IPS DF 19.7 (cell line): Measurements from ENCODE around the gene RNPEP.
"Not testable (repeated sequence)": the region's sequence is repeated elsewhere in the genome, so short reads cannot be mapped to it uniquely, and the experiment has no call there.

Experiments
- DNase-seq: peaks from one replicate; pipeline ENCODE4 v3.0.0-alpha.2; 2013; ENCODE audit warnings: low read depth, low spot score

RNPEP gene, protein sequence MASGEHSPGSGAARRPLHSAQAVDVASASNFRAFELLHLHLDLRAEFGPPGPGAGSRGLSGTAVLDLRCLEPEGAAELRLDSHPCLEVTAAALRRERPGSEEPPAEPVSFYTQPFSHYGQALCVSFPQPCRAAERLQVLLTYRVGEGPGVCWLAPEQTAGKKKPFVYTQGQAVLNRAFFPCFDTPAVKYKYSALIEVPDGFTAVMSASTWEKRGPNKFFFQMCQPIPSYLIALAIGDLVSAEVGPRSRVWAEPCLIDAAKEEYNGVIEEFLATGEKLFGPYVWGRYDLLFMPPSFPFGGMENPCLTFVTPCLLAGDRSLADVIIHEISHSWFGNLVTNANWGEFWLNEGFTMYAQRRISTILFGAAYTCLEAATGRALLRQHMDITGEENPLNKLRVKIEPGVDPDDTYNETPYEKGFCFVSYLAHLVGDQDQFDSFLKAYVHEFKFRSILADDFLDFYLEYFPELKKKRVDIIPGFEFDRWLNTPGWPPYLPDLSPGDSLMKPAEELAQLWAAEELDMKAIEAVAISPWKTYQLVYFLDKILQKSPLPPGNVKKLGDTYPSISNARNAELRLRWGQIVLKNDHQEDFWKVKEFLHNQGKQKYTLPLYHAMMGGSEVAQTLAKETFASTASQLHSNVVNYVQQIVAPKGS

DNA sequence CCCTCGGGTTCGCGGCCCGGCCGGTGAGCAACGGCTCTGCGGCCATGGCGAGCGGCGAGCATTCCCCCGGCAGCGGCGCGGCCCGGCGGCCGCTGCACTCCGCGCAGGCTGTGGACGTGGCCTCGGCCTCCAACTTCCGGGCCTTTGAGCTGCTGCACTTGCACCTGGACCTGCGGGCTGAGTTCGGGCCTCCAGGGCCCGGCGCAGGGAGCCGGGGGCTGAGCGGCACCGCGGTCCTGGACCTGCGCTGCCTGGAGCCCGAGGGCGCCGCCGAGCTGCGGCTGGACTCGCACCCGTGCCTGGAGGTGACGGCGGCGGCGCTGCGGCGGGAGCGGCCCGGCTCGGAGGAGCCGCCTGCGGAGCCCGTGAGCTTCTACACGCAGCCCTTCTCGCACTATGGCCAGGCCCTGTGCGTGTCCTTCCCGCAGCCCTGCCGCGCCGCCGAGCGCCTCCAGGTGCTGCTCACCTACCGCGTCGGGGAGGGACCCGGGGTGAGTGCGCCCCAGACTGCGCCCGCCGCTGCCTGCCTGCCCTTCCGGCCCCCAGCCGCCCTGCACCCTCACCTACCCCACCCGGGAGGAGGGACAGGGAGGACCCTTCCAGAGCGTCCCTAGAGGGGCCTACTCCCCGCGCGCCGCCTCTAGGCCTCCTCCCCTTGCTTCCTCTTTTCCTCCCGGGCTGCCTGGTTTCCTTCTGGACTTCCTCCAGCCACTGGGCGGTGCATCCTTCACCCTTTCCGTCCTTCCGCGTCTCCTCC is at the start of gene RNPEP:
TSS of gene RNPEP (plus strand) at position 26 of the 757 bp plus-strand sequence. CDS start at position 45, 19 bp downstream.
- no peak for DNase-seq

DNA sequence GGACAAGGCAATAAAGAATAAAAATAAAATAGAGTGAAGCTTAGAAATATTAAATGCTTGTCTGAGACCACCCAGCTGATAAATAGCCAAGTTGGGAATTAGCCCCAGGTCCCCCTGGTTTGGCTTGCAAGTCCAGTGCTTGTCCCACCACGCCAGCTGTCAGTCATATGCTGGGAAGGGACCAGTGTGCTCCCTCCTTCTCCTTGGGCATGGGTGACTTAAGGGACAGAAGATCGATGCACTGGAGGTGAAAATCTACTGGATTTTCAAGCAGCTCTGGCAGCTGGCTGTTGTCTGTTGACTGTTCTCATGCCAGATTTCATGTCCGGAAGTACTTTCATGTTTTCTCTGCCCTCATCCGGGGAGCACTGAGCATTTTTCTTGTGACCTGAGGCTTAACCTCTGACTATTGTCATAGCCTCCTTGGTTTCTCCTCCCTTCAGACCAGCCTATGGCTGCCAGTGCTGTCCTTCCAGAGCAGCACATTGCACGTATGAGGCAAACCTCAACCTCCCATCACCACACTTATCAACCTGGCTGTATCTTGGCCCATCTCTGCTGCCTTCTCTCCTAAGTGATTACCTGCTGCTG is 48.5 kb upstream of the RNPEP start:
- DNase-seq = no peak

DNA sequence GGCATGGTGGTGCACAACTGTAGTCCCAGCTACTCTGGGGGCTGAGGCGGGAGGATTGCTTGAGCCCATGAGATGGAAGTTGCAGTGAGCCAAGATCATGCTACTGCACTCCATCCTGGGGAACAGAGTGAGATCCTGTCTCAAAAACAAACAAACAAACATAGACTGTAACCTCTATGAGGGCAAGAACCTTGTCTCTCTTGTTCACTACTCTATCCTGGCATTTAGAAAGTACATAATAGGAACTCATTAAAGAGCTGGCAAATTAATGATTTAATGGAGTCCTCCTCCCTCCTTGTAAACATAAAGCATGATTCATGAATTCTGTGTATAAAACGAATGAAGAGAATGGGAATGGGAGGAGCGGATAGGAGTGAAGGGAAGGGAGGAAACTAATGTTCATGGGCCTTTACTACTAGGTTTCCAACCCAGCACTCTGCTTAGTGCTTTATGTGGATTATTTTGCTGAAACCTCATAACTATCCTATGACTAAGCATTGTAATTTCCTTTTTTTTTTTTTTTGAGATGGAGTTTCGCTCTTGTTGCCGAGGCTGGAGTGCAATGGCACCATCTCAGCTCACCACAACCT is 44.7 kb upstream of the RNPEP start:
- no peak for DNase-seq

DNA sequence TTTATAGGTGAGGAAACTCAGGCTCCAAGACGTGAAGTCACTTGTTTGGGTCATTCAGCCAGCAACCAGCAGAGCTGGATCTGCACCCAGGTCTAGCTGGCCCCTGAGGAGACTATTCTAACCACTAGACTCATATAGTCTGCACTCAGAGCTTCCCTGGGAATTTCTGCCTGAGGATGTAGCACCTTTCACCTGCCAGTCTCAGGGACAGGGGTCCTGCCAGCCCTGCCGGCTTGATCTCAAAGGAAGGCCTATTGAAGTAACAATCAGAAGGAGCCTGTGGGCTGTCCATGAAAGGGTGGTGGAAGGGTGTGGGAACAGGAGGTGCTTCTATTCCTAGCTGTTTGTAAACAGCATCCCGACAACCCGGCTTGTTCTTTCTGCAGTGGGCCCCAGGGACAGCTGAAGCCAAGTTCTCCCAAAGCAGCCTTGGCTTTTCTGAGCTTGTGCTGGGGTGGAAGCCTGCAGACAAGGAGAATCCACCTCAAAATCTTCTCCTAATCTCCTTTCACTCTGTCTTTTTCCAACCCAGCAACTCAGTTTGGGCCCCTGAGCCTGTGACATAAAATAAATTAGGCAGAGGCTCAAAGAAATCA is 43.9 kb upstream of the RNPEP start:
- no peak for DNase-seq

DNA sequence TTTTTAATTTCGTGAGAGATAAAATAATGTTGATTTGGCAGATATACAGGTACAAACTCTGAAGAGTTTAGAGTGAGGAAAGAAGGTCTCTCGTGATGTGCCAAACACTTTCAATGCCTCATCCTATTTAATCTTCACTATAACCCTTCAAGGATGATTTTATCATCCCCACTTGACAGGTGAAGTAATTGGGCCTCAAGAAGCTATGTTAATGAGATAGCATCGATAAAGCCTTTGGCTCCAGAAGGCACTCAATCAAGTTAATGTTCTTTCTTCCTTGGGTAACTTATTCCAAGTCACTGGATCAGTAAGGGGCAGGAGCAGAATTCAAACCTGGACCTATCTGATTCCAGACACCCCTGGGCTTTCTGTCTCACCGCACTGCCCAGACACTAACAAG is 43.3 kb upstream of the RNPEP start:
- no peak for DNase-seq

DNA sequence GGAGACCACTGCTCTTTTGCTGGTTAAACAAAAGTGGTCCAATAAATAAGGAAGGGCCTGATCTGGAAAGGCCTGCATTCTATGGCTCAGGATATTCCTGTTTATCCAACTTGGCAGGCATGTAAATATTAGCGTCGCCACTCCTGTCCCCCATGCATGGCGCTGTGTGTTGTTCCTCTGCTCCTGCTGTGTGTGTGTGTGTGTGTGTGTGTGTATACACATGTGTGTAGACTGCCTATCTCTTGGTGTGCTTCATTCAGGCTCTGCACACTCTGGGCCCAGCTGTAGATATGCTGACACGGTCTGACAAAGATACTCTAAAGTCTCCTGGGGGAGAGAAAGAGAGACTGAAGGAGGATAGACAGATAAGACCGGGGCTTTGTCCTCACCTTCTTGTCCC is 42.9 kb upstream of the RNPEP start:
- DNase-seq = no peak

DNA sequence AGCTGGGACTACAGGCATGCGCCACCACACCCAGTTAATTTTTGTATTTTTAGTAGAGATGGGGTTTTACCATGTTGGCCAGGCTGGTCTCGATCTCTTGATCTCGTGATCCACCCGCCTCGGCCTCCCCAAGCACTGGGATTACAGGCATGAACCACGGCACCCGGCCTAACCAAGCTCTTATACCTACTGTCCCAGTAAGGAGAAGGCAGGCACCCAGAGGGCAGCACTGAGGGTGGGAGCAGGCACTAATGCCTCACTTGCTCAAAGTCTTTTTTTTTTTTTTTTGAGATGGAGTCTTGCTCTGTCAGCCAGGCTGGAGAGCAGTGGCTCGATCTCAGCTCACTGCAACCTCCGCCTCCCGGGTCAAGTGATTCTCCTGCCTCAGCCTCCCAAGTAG is 42.1 kb upstream of the RNPEP start:
- not testable (repeated sequence) for DNase-seq

DNA sequence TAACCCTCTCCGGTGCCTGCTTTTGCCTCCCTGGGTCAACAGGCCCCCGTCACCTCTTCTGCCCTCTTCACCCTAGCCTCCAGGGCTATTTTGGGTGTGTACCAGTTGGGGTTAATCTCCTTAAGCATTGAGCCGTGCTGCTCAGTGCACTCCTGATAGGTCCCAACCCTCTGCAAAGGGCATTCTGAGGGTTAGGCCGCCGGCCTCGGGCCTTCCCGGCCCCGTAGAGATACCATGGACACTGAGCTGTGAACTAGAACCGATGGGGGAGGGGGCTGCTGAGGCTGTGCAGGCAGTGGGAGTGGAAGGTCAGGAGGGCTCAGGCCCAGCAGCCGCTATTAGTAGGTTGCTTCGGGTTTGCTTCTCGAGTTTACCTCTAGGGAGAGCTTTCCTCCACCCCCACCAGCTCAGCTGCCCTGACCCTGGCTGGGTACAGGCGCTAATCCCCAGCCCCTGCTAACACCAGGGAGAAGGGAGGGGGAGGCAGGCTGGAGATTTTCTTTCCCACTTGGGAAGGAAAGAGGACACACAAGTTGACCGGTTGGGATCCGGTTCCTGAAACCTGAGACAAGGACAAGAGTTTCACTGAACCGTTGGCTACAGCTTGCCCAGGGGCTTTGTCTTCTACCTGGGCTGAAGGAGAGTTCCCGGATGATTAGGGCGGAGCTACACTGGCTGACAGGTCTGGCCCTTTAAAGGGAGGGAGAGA is 40.9 kb upstream of the RNPEP start:
- DNase-seq = peak; percentile 98

DNA sequence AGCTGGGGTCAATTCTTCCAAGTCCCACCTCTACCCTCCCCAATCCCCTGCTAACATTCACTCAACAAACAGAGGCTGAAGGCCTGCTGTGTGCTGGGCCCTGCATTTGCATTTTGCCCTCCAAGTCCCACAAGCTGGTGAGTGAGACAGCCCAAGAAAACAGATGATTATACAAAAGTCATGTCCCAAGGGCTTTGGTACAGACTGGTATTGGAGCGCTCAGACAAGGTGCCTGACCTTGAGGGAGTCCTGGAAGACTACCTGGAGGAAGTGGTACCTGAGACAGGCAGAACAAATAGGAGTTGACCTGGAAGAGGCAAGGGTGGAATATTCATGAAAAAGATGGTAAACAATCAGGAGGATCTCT is 40.3 kb upstream of the RNPEP start:
- DNase-seq = no peak

DNA sequence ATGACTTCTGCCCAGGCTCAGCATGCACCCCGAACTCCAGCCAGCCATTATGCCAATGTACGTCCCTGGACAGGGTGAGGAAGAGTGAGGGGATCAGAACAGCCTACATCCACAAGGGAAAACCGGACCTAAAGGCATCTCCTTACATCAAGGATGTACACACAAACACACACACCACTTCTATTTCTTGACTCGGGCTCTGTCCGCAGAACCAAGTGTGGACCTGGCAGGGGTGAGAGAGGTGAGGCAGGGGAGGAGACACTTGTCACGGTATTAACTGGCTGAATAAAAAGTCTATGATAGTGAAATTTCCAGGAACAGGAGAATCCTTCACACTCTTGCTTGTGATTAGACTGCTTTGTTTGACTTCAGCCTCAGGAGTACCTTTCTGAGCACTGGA is 38.4 kb upstream of the RNPEP start:
- no peak for DNase-seq

DNA sequence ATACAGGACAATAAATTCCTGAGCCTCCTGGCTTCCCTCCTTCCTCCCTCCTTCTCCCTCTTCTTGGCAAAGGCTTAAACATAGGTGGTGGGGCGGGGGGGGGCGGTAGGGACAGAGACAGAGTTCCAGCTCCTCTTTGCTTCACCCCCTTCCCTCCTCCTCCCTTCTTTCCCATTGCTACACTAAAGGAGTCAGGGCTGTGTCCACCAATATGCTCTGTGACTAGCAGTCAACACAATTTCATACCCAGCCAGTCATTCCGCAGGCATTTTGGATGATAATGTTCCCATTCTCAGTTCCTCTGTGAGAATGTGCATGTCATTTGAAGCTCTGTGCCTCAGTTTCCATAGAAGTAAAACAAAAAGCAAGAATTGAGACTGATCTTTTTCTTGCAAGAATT is 37.8 kb upstream of the RNPEP start:
- DNase-seq = no peak

DNA sequence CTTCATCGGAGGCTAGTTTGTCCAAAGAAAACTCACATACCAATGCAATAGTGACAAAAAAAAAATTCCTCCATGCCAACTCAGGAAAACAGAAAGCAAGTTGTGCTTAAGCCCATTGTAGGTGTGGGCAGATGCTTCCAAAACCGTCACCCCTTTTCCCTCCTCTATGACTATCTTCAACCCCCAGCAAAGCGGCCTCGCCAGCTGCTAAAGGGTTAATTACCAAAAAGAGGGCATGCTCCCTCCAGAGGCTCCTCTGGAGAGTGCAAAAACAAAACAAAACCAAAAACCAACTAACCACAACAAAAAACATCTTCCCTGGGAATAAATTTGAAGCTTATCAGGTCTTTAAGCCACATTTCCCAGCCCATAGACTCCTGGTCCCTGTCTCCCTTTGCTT is 37.3 kb upstream of the RNPEP start:
- no peak for DNase-seq

DNA sequence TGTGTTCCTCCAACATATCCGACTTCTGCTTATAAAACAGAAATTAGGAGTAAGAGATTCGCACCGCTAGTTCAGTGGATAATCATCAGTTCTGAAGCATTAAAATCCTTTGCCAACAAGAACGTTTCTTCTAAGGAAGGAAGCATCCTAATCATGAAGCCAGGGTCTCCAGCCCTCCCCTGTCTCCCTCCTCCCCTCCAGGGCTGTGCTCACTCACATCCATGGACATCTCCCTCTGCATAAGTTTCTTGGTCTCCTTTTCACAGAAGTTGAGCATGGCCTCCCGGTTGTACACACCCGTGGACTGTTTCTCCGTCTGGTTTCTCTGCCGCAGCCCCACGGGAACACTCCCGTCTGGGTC is 36.6 kb upstream of the RNPEP start:
- no peak for DNase-seq

DNA sequence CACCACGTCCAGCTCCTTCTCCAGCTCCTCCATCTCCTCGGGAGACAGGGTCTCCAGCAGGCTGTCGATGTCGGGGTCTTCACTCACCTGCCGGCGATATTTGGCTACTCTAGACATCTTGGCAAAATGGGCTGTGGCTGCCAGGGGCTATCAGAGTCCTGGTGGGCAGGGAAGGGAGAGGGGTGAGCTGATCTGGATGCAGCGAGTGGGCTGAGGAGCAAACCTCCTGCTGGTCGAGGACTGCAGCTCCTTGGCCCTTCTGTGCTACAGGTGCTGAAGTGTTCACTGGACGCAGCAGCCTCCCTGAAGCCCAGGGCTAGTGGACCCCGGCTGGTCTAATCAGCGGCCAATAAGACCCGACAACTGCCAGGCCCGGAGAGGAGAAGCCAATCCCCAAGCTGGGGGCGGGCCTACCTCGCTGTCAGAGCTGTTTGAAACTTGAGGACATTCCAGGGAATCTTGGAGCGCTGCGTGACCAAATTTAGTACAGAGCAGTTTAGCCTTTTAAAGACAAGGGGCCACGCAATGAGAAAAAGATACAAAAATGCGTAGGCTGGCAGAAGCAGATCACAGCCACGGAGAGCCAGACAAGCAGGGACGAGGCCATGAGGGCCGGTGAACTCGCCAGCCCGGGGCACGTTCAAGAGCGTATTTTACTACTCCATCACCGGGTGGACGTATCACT is 36.1 kb upstream of the RNPEP start, which contains the start of gene LMOD1:
TSS of gene LMOD1 (minus strand) at position 325 of the 685 bp plus-strand sequence. CDS start at position 117, 208 bp downstream.
- peak; percentile 60 for DNase-seq

DNA sequence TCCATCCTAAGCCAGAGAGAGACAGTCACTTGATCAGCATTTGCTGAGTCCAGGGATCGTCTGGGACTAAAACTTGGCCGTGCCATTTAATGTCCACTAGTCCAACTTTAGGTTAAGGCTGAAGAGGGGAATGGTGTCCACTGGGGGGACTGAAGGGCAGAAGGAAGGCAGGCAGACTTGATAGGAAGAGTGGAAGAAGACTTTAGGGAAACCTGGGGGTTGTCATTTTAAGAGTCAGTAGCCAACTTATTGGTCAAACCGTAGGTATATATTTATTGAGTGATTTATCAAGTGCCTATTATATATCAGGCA is 34.8 kb upstream of the RNPEP start:
- DNase-seq = no peak

DNA sequence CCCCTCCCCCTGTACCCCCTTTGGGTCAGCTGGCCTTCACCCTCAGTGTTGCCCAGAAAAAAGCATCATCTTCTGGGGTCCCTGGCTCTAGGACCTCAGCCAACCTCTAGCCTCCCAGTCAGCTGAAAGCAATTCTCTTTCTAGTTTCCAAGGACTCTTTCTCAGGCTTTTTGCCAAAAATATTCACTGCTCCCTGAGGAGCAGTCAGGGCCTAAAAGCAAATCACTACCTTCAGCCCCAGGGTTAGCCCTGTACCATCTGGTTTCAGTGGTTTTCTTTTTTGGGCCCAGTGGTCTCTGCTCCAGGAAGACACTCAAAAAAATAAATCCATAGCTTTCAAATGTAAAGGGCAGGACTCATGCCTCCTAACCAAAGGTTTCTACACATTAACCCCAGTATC is 33.0 kb upstream of the RNPEP start:
- DNase-seq = no peak

DNA sequence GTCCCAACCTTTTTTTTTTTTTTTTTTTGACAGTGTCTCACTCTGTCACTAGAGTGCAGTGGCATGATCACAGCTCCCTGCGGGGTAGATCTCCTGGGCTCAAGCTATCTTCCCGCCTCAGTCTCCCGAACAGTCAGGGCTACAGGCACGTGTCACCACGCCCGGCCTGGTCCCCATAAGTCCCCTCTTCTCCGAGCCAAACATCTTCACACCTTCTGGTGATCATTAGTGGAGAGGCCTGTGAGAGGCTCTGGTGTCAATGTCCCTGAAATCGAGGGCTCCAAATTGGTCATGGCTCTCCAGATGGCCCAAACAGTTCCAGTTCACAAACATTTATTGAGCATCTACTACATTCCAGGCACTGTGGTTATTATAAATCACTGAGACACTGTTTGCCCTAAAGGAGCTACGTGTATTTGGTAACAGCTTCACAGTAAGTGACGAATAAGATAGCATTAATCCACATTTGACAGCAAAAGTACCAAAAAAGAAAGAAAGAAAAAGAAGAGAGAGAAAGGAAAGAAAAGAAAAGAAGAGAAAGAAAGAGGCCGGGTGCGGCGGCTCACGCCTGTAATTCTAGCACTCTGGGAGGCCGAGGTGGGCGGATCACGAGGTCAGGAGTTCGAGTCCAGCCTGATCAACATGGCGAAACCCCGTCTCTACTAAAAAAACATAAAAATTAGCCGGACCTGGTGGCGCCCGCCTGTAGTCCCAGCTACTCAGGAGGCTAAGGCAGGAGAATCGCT is 28.0 kb upstream of the RNPEP start:
- DNase-seq = no peak

DNA sequence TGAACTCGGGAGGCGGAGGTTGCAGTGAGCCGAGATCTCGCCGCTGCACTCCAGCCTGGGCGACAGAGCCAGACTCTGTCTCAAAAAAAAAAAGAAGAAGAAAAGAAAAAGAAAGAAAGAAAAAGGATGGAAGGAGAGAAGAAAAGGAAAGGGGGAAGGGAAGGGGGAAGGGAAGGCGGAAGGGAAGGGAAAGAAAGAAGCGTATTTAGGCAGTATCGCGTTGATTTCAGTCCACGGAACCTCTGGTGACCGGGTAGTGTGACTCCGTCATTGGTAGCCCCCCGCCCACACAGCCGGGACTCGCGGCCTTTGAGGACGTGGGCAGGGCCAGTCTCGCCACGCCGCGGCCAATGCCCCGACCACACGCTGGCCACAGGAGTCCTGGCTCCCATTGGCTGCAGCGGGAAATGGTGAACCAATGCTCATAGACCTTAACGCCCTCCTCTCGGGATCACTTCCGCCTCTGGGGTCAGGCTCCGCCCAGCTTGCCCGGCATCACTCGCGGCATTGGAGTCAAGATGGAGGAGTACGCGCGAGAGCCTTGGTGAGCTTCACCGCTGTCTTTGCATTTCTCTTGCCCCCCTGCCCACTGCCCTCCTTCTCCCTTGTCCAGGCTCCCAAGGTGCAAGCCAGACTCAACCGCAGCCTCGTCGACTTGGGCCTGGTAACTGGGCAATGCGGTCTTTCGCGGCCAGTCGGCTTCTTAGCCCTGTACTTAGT is 27.3 kb upstream of the RNPEP start, which contains the start of gene TIMM17A:
TSS of gene TIMM17A (plus strand) at position 495 of the 720 bp plus-strand sequence. CDS start at position 519, 24 bp downstream.
- DNase-seq = peak; percentile 88

DNA sequence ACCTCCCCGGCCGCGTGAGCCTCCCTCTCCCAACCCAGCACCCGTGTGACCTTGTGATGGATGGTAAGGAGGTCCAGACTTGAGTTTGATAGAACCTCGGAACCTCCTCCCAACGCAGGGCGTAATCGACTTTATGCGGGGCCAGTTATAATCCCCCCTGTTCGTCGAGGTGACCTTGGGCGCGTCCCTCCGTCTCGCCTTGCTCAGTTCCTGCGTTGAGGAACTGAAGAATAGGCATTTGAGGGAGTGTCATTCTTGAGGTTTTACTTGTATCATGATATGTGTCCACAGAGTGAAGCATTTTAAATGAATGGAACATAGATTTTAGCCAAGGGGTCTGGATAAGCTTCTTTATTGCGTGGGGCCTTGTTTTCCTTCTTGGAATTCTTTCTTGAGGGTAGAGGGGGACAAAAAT is 26.7 kb upstream of the RNPEP start:
- DNase-seq = no peak
